Right lung (tissue), 10 donors: ENCODE data around the gene NOL9. TPM values are rescaled to one million over a fixed set of nuclear protein-coding genes. Genes with fewer than 3 reads are reported as not detected.
"Not testable (repeated sequence)": the region's sequence is repeated elsewhere in the genome, so short reads cannot be mapped to it uniquely, and the experiment has no call there.

Experiments used
- DNase-seq, 2 donors: peaks; one replicate each; pipeline ENCODE4 v3.0.0-alpha.2; 2013
- long read RNA-seq, 8 donors: transcript quantifications; one replicate each; lab custom pipeline, GENCODE V29; 2026
- polyA plus RNA-seq, 5 donors: library from polyadenylated mRNA; unstranded; fragments of 120-200 nt; gene quantifications; one replicate each; pipeline versions ENCODE4 v1.2.1 to v1.2.3, GENCODE V29; 2013; ENCODE audit warnings: inconsistent platforms in 1 of 5, low replicate concordance in 1 of 5; ENCODE audit not compliant: insufficient read length in 5 of 5, insufficient read depth in 1 of 5

Gene NOL9
- 10 to 100 TPM; 15.2 to 24.4 (median 22.4) TPM for polyA plus RNA-seq
- long read RNA-seq, donor 1, partial matches to known transcripts, result 5 of 5 reads
- long read RNA-seq, donor 1, other reads (novel, unspliced or antisense), result 0 of 5 reads
- long read RNA-seq, donor 2, full-length matches to known transcripts, result 1 of 1 reads
- long read RNA-seq, donor 2, partial matches to known transcripts, result 0 of 1 reads
- long read RNA-seq, donor 2, other reads (novel, unspliced or antisense), result 0 of 1 reads
- long read RNA-seq, donor 3, full-length matches to known transcripts, result 1 of 15 reads
- long read RNA-seq, donor 3, partial matches to known transcripts, result 14 of 15 reads
- long read RNA-seq, donor 3, other reads (novel, unspliced or antisense), result 0 of 15 reads
- long read RNA-seq, donor 4, full-length matches to known transcripts, result 1 of 1 reads
- long read RNA-seq, donor 4, partial matches to known transcripts, result 0 of 1 reads
- long read RNA-seq, donor 4, other reads (novel, unspliced or antisense), result 0 of 1 reads
- long read RNA-seq, donor 5, result 0 reads
- long read RNA-seq, donor 6, full-length matches to known transcripts, result 2 of 2 reads
- long read RNA-seq, donor 6, partial matches to known transcripts, result 0 of 2 reads
- long read RNA-seq, donor 6, other reads (novel, unspliced or antisense), result 0 of 2 reads
- long read RNA-seq, donor 7, full-length matches to known transcripts, result 1 of 7 reads
- long read RNA-seq, donor 7, partial matches to known transcripts, result 6 of 7 reads
- long read RNA-seq, donor 7, other reads (novel, unspliced or antisense), result 0 of 7 reads
- long read RNA-seq, donor 8, result 0 reads

DNA sequence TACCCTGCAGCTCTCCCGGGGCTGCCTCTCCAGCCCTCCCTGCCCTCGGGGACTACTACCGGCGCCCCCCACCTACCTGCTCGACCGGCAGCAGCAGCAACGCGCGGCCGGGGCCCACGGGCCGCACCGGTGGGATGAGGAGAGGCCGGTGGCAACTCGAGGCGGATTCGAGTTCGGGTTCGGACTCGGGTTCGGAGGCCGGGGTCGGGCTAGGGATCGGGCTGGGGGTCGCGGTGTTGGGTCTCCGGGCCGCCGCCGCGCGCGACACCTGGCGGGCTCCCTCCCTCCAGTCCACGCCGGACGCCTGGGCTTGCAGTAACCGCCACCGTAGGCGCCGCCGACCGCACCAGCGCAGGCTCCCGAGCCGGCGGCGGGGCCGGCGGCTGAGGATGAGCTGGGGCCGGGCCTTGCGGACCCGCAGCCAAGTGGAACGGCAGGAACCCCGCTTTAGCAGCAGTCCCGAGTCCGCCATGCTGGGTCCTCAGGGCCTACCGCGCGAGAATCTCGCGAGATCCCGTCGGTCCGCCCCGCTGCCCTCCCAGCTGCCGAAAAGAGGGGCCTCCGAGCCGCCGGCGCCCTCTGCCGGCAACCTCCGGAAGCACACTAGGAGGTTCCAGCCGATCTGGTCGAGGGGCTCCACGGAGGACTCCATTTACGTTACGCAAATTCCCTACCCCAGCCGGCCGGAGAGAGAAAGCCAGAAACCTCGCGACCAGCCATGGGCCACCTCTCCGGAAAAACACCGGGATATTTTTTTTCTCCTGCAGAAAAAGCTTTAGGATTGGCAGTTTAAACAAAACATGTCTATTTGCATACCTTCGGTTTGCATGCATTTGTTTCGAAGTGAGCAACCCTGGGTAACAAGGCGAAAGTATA lies at the start of gene NOL9:
NOL9 (minus strand) TSS at position 483 of the 876 bp plus-strand sequence; CDS start at position 472, 11 bp downstream.
- peak; percentile 94 for DNase-seq

- DNase-seq, result peak; percentile 77 to 79
Measured at GRCh38 chr1:6603238-6603914, 49.1 kb upstream of the NOL9 start.

- peak; percentile 87 to 90 for DNase-seq
Measured at GRCh38 chr1:6602669-6603237, 48.4 kb upstream of the NOL9 start, which contains the start of gene KLHL21. Gene KLHL21 (minus strand): TSS chr1:6602869. CDS start chr1:6602817, 52 bp downstream.

GRCh38 chr1:6601923-6602668 lies 47.8 kb upstream of the NOL9 start:
- peak; percentile 79 to 82 for DNase-seq

GRCh38 chr1:6601049-6601922 lies 47.0 kb upstream of the NOL9 start:
- peak; percentile 54 to 68 for DNase-seq

GRCh38 chr1:6600410-6601048 lies 46.2 kb upstream of the NOL9 start:
- no peak for DNase-seq

DNA sequence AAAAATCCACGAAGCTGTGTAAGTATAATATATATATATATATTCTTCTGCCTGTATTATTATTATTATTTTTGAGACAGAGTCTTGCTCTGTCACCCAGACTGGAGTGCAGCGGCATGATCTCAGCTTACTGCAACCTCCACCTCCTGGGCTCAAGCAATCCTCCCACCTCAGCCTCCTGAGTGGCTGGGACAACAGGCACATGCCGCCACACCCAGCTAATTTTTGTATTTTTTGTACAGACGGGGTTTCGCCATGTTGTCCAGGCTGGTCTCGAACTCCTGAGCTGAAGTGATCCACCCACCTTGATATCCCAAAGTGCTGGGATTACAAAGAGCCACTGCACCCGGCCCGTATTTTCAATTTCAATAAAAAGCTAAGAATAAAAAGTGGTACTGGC lies 45.7 kb upstream of the NOL9 start:
- DNase-seq, result not testable (repeated sequence)

DNA sequence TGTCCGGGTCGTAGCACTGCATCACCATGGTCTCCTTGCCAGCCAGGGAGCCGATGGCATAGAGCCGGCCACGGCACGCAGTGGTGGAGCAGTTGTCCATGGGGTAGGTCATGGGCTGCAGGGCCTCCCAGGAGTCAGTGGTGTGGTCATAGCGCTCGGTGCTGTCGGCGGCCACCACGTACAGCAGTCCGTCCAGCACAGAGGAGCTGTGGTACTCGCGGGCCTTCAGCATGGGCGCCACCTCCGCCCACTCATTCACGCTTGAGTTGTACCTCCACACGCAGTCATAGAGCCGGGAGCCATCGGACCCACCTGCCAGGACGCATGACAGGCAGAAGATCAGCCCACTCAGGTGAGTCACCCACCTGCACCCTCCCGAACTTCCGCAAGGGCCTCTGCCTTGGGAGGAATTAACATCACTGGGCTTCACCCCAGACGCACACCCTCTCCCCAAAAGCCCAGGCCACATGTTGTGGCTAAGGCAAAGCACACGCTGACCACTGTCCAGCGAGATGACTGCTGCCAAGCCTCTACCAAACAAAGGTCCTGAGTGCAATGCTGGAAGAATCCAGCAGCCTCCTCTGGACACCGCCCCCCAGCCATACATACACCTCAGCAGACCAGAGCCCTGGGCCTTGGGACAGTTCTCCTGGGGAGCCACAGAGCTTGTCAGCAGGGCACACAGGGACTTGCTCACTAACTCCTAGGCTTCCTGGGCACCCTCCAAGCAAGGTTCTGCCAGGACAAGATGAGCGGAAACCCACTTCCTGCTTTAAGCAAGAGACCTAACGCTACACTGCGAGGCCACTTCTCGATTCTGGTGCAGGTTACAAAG lies 45.0 kb upstream of the NOL9 start:
- DNase-seq, result no peak

DNA sequence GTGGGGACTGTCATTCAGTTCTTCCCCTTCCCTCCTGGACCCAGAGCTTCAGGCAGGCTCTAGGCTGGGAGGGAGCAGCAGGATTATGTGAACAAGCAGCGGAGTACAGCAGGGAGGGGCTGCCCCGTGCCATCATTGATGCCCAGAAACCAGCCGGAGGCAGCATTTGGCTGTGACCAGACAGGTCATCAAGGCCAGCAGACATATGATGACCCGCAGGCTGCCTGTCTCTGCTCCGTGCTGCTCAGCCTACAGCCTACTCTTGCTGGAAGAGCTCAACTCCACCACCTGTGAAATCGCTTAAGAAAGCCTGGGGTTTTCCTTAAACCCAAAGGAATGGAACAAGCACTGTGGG lies 43.4 kb upstream of the NOL9 start:
- DNase-seq, result no peak

DNA sequence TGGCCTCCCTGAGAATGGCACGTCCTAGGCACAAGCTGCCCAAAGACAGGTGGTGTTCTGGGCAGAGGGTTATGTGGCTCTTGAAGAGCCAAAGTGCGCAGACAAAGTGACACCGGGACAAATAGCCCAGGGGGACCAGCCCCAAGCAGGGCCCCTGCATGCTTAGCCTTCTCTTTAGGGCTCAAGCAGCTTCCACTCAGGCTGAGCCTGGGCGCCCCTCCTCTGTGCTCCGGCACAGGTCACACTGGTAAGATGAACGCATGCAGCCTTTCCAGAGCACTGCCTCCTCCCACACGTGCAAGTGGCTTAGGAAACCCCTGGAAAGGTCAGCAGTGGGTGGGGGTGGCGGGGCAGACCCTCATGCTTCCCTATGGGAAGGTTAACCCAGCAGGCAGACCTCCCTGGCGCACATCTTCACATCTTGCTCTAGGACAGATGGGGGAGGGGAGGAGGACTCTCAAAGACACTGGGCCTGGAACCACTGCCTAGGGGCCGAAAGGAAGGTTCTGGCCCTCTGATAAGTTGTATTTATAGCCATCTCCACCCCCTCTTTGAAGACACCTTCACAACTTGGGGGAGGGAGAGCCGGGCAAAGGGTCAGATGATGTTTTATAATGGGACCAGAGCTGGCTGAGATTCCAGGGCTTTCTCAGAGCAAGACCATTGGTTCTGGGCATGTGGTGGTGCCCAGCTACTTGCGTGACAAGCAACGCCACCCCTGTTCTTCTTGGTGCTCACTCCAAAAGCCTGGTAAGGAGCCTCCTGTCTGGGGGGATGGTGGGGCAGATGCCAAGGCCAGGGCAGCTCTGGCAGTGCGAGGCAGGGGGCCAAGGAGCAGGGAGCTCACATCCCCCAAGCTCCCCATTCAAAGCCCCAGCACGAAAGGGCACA lies 42.8 kb upstream of the NOL9 start:
- DNase-seq, result no peak

DNA sequence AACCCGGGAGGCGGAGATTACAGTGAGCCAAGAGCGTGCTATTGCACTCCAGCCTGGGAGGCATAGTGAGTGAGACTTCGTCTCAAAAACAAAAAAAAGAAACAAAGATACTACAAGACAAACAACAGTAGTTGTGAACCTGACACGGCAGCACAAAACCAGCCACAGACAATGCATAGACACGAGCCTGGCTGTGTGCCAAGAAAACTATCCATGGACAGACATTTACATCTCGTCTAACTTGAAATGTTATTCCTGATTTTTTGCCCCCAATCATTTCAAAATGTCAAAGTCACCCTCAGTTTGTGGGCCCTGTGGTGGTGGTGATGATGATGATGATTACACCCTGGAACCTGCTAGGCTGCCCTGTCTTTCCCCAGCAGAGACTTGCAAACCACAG lies 42.0 kb upstream of the NOL9 start:
- DNase-seq, result no peak

- DNase-seq, result no peak
Measured at GRCh38 chr1:6594977-6595740, 40.8 kb upstream of the NOL9 start.

GRCh38 chr1:6593810-6594209 lies 39.5 kb upstream of the NOL9 start:
- DNase-seq, result no peak

DNA sequence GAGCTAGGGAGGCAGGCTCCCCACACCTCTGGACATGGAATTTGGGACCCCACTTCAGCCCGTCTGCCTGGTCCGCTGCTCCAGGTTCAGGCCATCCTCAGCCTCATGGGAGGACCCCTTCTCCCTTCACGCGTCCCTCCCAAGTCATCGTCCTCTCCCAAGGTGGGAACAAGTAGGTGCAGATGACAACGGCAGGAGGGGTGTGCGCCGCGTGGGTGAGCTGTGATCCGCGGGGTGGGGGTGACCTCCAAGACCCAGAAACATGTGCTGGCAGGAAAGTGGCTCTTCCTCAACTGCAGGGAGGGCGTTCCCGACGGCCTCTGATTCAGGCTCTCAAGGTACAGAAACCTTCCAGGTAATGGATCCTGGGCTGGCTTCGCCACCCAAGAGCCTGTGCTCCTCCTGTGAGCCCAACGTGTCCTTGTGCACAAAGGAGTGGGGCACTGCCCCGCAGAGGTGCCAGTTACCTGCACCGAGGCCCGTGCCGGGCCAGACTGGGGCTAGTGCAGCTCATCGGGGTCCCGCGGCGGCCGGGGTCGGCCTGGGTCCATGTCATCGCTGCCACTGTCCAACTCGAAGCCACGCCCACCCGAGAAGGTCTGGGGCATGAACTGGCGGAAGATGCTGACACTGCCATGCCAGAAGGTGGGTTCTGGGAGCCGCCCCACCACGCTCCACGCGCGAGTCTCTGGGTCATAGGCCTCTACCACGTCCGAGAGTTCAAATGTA lies 38.7 kb upstream of the NOL9 start:
- DNase-seq, result no peak

DNA sequence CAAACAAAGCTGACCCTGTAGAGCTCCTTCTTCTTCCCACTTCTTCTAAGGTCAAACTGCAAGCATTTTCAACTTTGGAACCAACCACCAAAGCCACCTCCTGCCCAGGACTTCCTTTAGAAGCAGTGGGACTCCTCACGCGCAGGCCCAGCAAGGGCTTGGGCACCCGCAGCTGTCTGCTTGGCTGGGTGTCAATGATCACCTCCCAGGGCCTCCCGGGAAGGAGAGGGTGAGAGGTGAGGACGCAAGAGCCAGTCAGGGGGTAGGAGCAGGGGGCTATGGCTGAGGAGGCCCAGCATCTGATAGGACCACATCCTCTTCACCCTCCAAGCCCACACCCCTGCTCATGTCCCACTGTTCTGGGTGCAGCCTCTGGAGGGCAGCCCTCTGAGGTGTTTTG lies 38.1 kb upstream of the NOL9 start:
- DNase-seq, result no peak
